K562 (cell line): ENCODE measurements around the gene ZFP64. TPM values are rescaled to one million over a fixed set of nuclear protein-coding genes. Genes with fewer than 3 reads are reported as not detected.

Source experiments
- ATAC-seq: fragments of 200-7000 bp; cut with Tn5 transposase; 3 replicates; pipeline ENCODE4 v1.9.1; 2020; ENCODE audit warnings: moderate library complexity
- BruUV-seq: library from RNA; stranded (reverse); fragments of 400-500 nt; replicated peaks from 2 replicates; lab custom pipeline; 2021; lab: Mats Ljungman, UMichigan
- CTCF ChIA-PET: fragments of 300-600 bp; formaldehyde crosslinking; extraction: SDS; loops from one replicate; lab custom pipeline; 2021; ENCODE audit warnings: low intra/inter-chr PET ratio; lab: Yijun Ruan, JAX
- POLR2A ChIA-PET: fragments of 300-600, 350-650 bp; sonication (Branson Sonifier 250); formaldehyde crosslinking; extraction: SDS; loops from one replicate; lab custom pipeline; 2021; ENCODE audit warnings: antibody characterized with exemption, inconsistent platforms; lab: Yijun Ruan, JAX
- DNase-seq, 4 experiments: peaks; one replicate each; pipeline versions ENCODE4 v3.0.0 to v3.0.0-alpha.2; 2011 to 2018; ENCODE audit warnings: low spot score in 3 of 4, mixed read lengths in 3 of 4; ENCODE audit errors: extremely low read depth in 1 of 4
- FAIRE-seq: peaks from 2 replicates; lab custom pipeline; 2011; peaks lifted over from hg19 to GRCh38; lab: Jason Lieb, UNC
- H2AFZ ChIP-seq: 2 replicates; pipeline ENCODE4 v1.6.0; 2011; ENCODE audit warnings: low read depth, low read length, control low read depth, inconsistent platforms
- H3K27ac ChIP-seq: fragments of 200-600 bp; 3 replicates; pipeline ENCODE4 v1.8.0; 2011; ENCODE audit warnings: low read depth, mild to moderate bottlenecking, control low read depth, inconsistent platforms, low read length, moderate library complexity, mixed read lengths; ENCODE audit errors: extremely low read depth
- H3K27me3 ChIP-seq, 2 experiments: fragments of 300-600 bp in 1 of 2; 2 replicates in 1 of 2; 3 replicates in 1 of 2; pipeline versions ENCODE4 v1.6.0 to v1.8.0; 2011; ENCODE audit warnings: inconsistent platforms in 2 of 2, low read length in 2 of 2, mild to moderate bottlenecking in 1 of 2, mixed read lengths in 1 of 2, moderate library complexity in 1 of 2; ENCODE audit not compliant: control insufficient read depth in 2 of 2, insufficient read depth in 2 of 2
- H3K36me3 ChIP-seq: fragments of 300-600 bp; 3 replicates; pipeline ENCODE4 v1.8.0; 2011; ENCODE audit warnings: mild to moderate bottlenecking, low read length, inconsistent platforms; ENCODE audit not compliant: control insufficient read depth, insufficient read depth
- H3K4me1 ChIP-seq, 2 experiments: fragments of 200-600 bp in 1 of 2; replicated peaks in 1 of 2; 2 replicates in 1 of 2; 3 replicates in 1 of 2; pipeline versions ENCODE4 v1.5.1 to v1.8.0; 2011; ENCODE audit warnings: inconsistent platforms in 2 of 2, low read length in 2 of 2, mild to moderate bottlenecking in 1 of 2, mixed read lengths in 1 of 2, moderate library complexity in 1 of 2; ENCODE audit not compliant: control insufficient read depth in 2 of 2, insufficient read depth in 2 of 2
- H3K4me2 ChIP-seq: 2 replicates; pipeline ENCODE4 v1.6.1; 2011; ENCODE audit warnings: low read length, control low read depth, inconsistent platforms, mixed read lengths; ENCODE audit not compliant: insufficient read depth
- H3K4me3 ChIP-seq: fragments of 200-600 bp; sonication (generic), shearing (Covaris generic); 2 replicates; pipeline ENCODE4 v1.5.1; 2016; ENCODE audit warnings: control low read depth, inconsistent platforms
- H3K79me2 ChIP-seq: fragments of 200-600 bp; 3 replicates; pipeline ENCODE4 v1.8.0; 2011; ENCODE audit warnings: low read length, inconsistent platforms; ENCODE audit not compliant: control insufficient read depth, insufficient read depth
- H3K9ac ChIP-seq, 2 experiments: 2 replicates each; pipeline versions ENCODE4 v1.6.0 to v1.6.1; 2011; ENCODE audit warnings: low read depth in 2 of 2, low read length in 2 of 2, control low read depth in 1 of 2, inconsistent platforms in 1 of 2, mild to moderate bottlenecking in 1 of 2, mixed read lengths in 1 of 2; ENCODE audit not compliant: insufficient read depth in 1 of 2
- H3K9me1 ChIP-seq: one replicate; pipeline ENCODE4 v1.6.0; 2011; ENCODE audit warnings: inconsistent platforms, mild to moderate bottlenecking, low read length, moderate library complexity; ENCODE audit not compliant: control insufficient read depth, insufficient read depth
- H3K9me3 ChIP-seq: replicated peaks from 2 replicates; pipeline ENCODE4 v1.5.1; 2011; ENCODE audit warnings: low read depth, low read length, inconsistent platforms; ENCODE audit not compliant: control insufficient read depth, insufficient read depth
- H4K20me1 ChIP-seq: replicated peaks from 2 replicates; pipeline ENCODE4 v1.6.1; 2011; ENCODE audit warnings: low read length, inconsistent platforms, mixed read lengths; ENCODE audit not compliant: control insufficient read depth, insufficient read depth
- ETV6 ChIP-seq, 3 experiments: fragments of 150-350 bp in 1 of 3; sonication (generic) in 1 of 3; formaldehyde crosslinking in 1 of 3; IDR thresholded peaks; 2 replicates each; pipeline versions ENCODE4 v1.6.1 to v1.8.0; 2014 to 2022; ENCODE audit warnings: borderline replicate concordance in 2 of 3, low read depth in 2 of 3, antibody characterized with exemption in 1 of 3, low read length in 1 of 3, mild to moderate bottlenecking in 1 of 3, missing genetic modification reagents in 1 of 3
- HOMEZ ChIP-seq: fragments of 250-450 bp; sonication (Bioruptor Pico); IDR thresholded peaks from 2 replicates; pipeline ENCODE4 v1.4.0; 2020; ENCODE audit warnings: mild to moderate bottlenecking, moderate library complexity
- SPI1 ChIP-seq: IDR thresholded peaks from 2 replicates; pipeline ENCODE4 v1.6.1; 2011; ENCODE audit warnings: low read depth, low read length, control low read depth, borderline replicate concordance
- ZEB2 ChIP-seq: fragments of 450-650 bp; IDR thresholded peaks from 2 replicates; pipeline ENCODE4 v1.6.1; 2016
- ZKSCAN1 ChIP-seq: fragments of 150-350 bp; IDR thresholded peaks from 2 replicates; pipeline ENCODE4 v1.6.1; 2016; ENCODE audit warnings: low read depth, low read length
- WGBS: fragments of 100-300 bp; shearing (Covaris generic); methylation state at CpG from one replicate; pipeline ENCODE4 v1.1.6; 2016; ENCODE audit warnings: low coverage, mixed read lengths; ENCODE audit not compliant: insufficient coverage; ENCODE audit errors: missing lambda C conversion rate; 5-methylcytosine and 5-hydroxymethylcytosine counted together
- in situ Hi-C: fragments of 300-500 bp; cut with MboI; formaldehyde crosslinking; loops from 4 replicates; pipeline ENCODE4 v1.15.0; 2018; ENCODE audit warnings: inconsistent platforms, mixed read lengths
- intact Hi-C: fragments of 100-400 bp; cut with micrococcal nuclease; formaldehyde crosslinking; loops from 2 replicates; pipeline ENCODE4 v1.14.2; 2022
- polyA plus RNA-seq, 8 experiments: library from polyadenylated mRNA; depleted of rRNA in 4 of 8; stranded (reverse) in 5 of 8; unstranded in 3 of 8; fragments of >200 nt; fragmentation: Nextera tagmentation in 2 of 8; fragmentation: Illumina TruSeq in 1 of 8; extraction: Ambion mirVana in 2 of 8; extraction: Trizol in 1 of 8; gene quantifications; 2 replicates each; pipeline versions ENCODE4 v1.2.1 to v1.2.3, GENCODE V29; 2011 to 2014; ENCODE audit warnings: inconsistent platforms in 1 of 8, missing spikeins in 1 of 8
- total RNA-seq, 7 experiments: library from RNA; depleted of rRNA in 6 of 7; stranded (reverse); fragments of >200 nt in 6 of 7; fragmentation: Illumina TruSeq in 2 of 7; extraction: Trizol in 2 of 7; gene quantifications; 2 replicates each; pipeline versions ENCODE4 v1.2.1 to v1.2.3, GENCODE V29; 2011 to 2021; ENCODE audit warnings: low replicate concordance in 1 of 7

Gene ZFP64
- total and polyA plus RNA-seq, 9 of the 15 experiments (the other 6 are each of a cell fraction or from before 2014, with no cell fraction given) = 1.4 to 13.4 (median 7.0) TPM

DNA sequence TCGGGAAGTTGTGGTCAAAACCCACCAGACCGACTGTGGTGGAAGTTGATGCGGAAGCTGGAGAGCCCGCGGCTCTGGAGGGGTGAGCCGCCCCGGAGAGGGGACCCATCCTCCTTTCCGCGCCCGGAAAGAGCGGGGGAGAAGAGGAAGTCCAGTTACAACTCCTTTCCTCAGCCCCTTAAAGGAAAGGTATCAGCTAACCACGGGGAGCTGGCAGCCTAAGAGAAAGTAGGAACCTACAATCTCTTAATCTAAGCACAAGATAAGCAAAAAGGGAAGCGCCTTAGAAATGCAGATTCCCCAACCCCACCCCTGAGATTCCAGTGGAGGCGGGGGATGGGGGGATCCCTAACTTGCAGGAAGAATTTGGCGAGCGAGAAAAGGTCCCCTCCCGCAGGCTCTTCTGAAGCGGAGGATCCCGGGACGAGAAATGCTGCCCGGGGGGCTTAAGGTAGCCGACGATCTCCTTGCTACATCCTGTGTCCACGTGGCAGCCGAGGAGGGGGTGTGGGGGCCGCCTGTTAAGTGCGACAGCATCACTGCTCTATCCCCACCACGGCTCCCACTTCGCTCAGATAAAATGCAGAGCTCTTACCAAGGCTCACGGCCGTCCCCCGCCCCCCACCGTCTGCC is 87.5 kb downstream of the ZFP64 start:
- Histone ChIP-seq H3K4me3 (no peak overlapping the region), H3K9me1 (no peaks in the 10 kb centered on the region), H2AFZ (no peak overlapping the region), H3K4me1 (peaks cover 0 to 14% of the 10 kb centered on the region in 2 experiments; a peak in 2 of 5 replicates), H4K20me1 (no peaks in the 10 kb centered on the region), H3K79me2 (no peaks in the 10 kb centered on the region), H3K9me3 (no peaks in the 10 kb centered on the region), H3K4me2 (peak overlapping the region; percentile 20; the same call in 1 of the 2 replicates), H3K27me3 (peaks cover 0 to 11% of the 10 kb centered on the region in 2 experiments; a peak in 3 of 5 replicates), H3K27ac (no peak overlapping the region), H3K36me3 (no peaks in the 10 kb centered on the region), H3K9ac (no peak overlapping the region)
- FAIRE-seq (no peak), ATAC-seq (no peak), DNase-seq (no peak)
- 25% methylated on average over 28 of the region's 33 CpGs for WGBS
- TF ChIP-seq ZKSCAN1 (no peak), SPI1 (peak; percentile 16; the same call in 1 of the 2 replicates), HOMEZ (CRISPR knock-in tag) (no peak), ETV6 (IDR thresholded peaks at IDR 0.05; ENCODE audit: borderline replicate concordance in 1 of 2, low read depth in 2 of 2, low read length in 1 of 2) (peak in 1 of 2 experiments; percentile 70; a peak in 2 of 4 replicates), ETV6 (CRISPR knock-in tag; IDR thresholded peaks at IDR 0.05; ENCODE audit: borderline replicate concordance) (no peak), ZEB2 (no peak)
- ChIA-PET CTCF (no interaction called here), POLR2A (interaction anchor here (0.6 to 0.9 kb wide), 2 partner anchors 10 to 221 kb away, joined by 3 to 4 read pairs; no protein-coding TSS in a partner anchor)
- in situ Hi-C loops = no loop called here
- intact Hi-C loops = no loop called here
- no TSS peak for BruUV-seq
